Pancreas (tissue), 10 donors: ENCODE data around the gene RNU1-3. TPM values are rescaled to one million over a fixed set of nuclear protein-coding genes. Genes with fewer than 3 reads are reported as not detected.
A peak's percentile ranks its signal among the peaks of the same experiment; 100 is the strongest.
"Not testable (repeated sequence)": the region's sequence is repeated elsewhere in the genome, so short reads cannot be mapped to it uniquely, and the experiment has no call there.

ENCODE experiments used
- ATAC-seq, 4 donors: fragments of 200-7000 bp; cut with Tn5 transposase; one replicate each; pipeline versions ENCODE4 v1.8.0 to v1.9.1; 2020; ENCODE audit warnings: mild to moderate bottlenecking in 4 of 4, moderate library complexity in 4 of 4
- DNase-seq, 6 donors: peaks; one replicate each; pipeline ENCODE4 v3.0.0-alpha.2; 2020
- FAIRE-seq: peaks from 2 replicates; lab custom pipeline; 2012; peaks lifted over from hg19 to GRCh38; lab: Jason Lieb, UNC
- H3K27ac ChIP-seq, 4 donors: fragments of 200-600 bp; sonication (generic); 1 replicate in 3 of 4; 2 replicates in 1 of 4; pipeline versions ENCODE4 v1.5.0 to v1.8.0; 2020
- H3K27me3 ChIP-seq, 4 donors: fragments of 200-600 bp; one replicate each; pipeline ENCODE4 v1.8.0; 2021
- H3K36me3 ChIP-seq, 3 donors: fragments of 200-600 bp; sonication (generic) in 1 of 3; one replicate each; pipeline versions ENCODE4 v1.5.0 to v1.8.0; 2020 to 2021
- H3K4me1 ChIP-seq, 3 donors: fragments of 200-600 bp; one replicate each; pipeline ENCODE4 v1.8.0; 2021
- H3K4me3 ChIP-seq, 4 donors: fragments of 200-600 bp; sonication (generic) in 2 of 4; one replicate each; pipeline versions ENCODE4 v1.5.0 to v1.8.0; 2020 to 2021
- H3K9me3 ChIP-seq, 4 donors: fragments of 200-600 bp; one replicate each; pipeline ENCODE4 v1.8.0; 2021
- CTCF ChIP-seq, 4 donors: fragments of 200-600 bp; sonication (generic) in 3 of 4; IDR thresholded peaks; one replicate each; pipeline versions ENCODE4 v1.5.0 to v1.8.0; 2021; ENCODE audit warnings: antibody characterized with exemption in 4 of 4
- WGBS, 2 donors: extraction: QIAGEN DNeasy Blood & Tissue Kit; methylation state at CpG; one replicate each; pipeline ENCODE4 v1.1.7; 2013; 5-methylcytosine and 5-hydroxymethylcytosine counted together
- intact Hi-C, 3 donors: fragments of 100-400 bp; cut with DNase I; formaldehyde crosslinking; loops; one replicate each; pipeline versions ENCODE4 v1.11.1 to v1.14.2; 2022
- polyA plus RNA-seq, 2 donors: library from polyadenylated mRNA; stranded (reverse); fragments of 200-250 nt; gene quantifications; one replicate each; pipeline ENCODE4 v1.2.3, GENCODE V29; 2013
- total RNA-seq, 6 donors: library from RNA; stranded (reverse); fragmentation: NEBNext Ultra II Directional in 4 of 6; extraction: Animal tissue kit (Norgen Biotek cat#: 25700) in 4 of 6; gene quantifications; one replicate each; pipeline versions ENCODE4 v1.2.1 to v1.2.4, GENCODE V29; 2021 to 2023
- donor health status: healthy with polysubstance abuse.
- donor health status: DM: no; HTN: no; CAD: no; lungs with moderate emphysema.
- donor health status: DM: no; HTN: no; CAD: no.
- donor health status: control.
- donor health status: control.
- donor health status: Bipolar disorder and iron deficiency.
- donor health status: DM: yes; HTN: yes; CAD: no.
- donor health status: DM: no; HTN: no; CAD: no.
- donor health status: DM: no; HTN: no; CAD: no.
- donor health status: DM: yes; HTN: yes; CAD: no.

The RNU1-3 gene
- total and polyA plus RNA-seq, 8 donors, result 687 to 5,169 (median 2,340) TPM; not detected in 2

DNA sequence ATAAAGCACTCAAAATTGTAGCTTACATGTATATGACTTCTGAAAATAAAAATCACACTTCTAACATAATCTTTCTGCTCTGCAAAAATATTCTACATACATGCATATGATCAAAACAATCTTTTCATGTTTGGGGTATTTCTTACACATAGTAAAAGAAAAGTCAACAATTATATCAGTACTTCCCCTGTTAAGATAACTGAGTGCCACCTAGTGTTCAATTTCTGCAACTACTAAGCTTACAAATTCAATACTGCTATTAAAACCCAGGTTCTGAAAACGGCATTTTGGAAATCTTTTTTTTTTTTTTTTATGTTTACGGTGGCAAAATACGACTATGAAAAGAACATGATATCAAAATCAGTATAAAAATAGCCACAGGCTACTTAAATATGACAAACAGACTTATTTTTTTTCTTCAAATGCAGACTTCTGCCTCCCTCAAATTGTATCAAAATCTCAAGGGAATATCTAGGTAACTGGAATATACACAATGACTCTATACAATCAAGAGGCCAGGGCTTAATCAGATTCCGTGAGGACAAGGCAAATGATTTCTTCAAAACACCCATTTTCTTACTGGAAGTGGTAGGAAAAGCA lies 18.1 kb upstream of the RNU1-3 start:
- DNase-seq, H3K9me3 ChIP-seq, H3K4me1 ChIP-seq, H3K36me3 ChIP-seq, H3K27me3 ChIP-seq, H3K27ac ChIP-seq, intact Hi-C loops, H3K4me3 ChIP-seq: not testable (repeated sequence)
- peak; percentile 67 to 89 (median 84) for ATAC-seq
- peak in 1 of 4 donors; percentile 19 for TF ChIP-seq CTCF (IDR thresholded peaks at IDR 0.05)
- FAIRE-seq, result peak; percentile 91
- WGBS, 2 donors, result 0% methylated on average over 1 to 3 of the region's 4 CpGs

- H3K36me3 ChIP-seq, FAIRE-seq, intact Hi-C loops, H3K4me3 ChIP-seq, H3K27ac ChIP-seq, H3K4me1 ChIP-seq, DNase-seq, H3K9me3 ChIP-seq, H3K27me3 ChIP-seq: not testable (repeated sequence)
- ATAC-seq, result peak in 2 of 4 donors; percentile 54 to 55
- 5 to 18% methylated on average over 1 of the region's 2 CpGs for WGBS, 2 donors
Measured at GRCh38 chr1:16684152-16684551, 17.4 kb upstream of the RNU1-3 start.

DNA sequence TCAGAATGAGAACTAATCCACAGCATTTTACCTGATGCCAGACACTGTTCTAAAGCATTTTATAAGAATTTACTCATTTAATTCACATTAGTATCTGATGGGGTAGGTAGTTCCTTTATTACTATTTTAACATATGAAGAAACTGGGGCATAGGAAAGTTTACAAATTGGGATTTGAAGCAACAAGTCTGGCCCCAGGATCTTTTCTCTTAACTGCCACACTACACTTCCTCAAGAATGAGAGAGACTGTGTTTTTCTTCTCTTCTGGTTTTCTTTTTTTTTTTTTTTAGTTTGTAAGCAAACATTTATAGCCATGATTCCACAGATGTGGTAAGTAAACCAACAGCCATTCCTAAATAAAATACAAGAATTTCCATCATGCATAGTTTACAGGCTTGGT lies 16.1 kb upstream of the RNU1-3 start:
- DNase-seq, FAIRE-seq, H3K27me3 ChIP-seq, H3K27ac ChIP-seq, H3K4me3 ChIP-seq, ATAC-seq, H3K9me3 ChIP-seq, H3K36me3 ChIP-seq, intact Hi-C loops, H3K4me1 ChIP-seq: not testable (repeated sequence)

DNA sequence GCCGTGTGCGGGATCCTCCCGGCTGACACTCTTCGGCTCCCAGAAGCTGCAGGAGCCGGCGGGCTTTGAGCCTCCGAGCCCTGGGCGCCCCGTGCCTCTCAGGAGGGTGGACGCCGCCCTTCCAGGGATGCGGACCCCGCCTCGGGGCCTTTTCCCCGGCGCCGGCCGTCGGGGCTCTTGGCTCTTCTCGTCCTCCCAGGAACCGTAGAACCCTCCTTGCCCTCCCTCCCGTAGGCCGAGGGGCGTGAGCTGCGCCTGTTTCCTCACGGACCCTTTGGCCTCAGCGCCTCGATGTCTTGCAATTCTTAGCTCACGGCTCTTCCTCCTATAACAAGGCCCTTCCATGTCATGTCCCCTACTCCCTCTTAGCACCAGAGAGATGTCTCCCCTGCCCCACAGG lies 13.6 kb upstream of the RNU1-3 start:
- H3K9me3 ChIP-seq, H3K27me3 ChIP-seq, H3K36me3 ChIP-seq, intact Hi-C loops, ATAC-seq, FAIRE-seq, H3K27ac ChIP-seq, H3K4me1 ChIP-seq, H3K4me3 ChIP-seq: not testable (repeated sequence)
- peak in 2 of 6 donors; percentile 20 to 43 for DNase-seq
- 56 to 58% methylated on average over 14 to 18 of the region's 29 CpGs for WGBS, 2 donors

DNA sequence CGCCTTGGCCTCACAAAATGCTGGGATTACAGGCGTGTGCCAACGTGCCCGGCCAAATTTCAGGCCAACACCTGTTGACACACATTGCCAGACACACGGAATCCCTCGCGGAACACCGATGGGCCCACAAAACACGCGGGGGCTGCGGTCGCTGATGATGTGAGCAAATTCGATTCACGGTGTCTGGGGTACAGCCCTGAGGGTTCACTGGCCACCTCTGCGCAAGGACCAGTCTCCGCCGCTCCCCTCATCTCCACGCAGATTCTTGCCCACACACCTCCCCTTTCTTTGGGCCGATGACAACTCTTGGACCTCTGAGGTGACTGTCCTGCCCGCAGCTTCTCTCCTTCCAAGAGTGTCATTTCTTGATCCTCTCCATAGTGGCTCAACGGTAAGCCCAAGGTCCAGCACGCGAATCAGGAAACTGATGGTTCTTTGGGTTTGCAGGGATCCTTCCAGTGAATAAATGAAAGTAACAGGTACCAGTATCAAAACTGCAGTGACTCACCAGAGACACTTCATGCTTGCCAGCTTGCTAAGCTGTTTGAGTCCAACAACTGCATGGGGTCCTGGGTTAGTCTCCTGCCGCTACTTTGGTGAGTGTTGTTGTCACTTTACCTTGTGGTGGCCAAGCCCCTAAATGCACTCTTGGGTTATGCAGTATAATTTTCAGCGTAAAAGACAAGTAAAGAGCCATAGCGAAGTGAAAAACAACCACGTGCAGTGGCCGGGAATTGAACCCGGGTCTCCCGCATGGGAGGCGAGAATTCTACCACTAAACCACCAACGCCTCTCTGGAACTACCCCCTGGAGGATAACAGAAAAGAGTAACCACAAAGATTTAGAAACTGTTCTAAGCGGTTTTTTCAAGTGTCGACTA lies 11.0 kb upstream of the RNU1-3 start:
- Histone ChIP-seq H3K27me3 (no peaks in the 10 kb centered on the region), H3K9me3 (no peaks in the 10 kb centered on the region), H3K27ac (peak overlapping the region in 1 of 4 donors; percentile 56), H3K36me3 (no peaks in the 10 kb centered on the region), H3K4me3 (no peak overlapping the region), H3K4me1 (no peaks in the 10 kb centered on the region)
- intact Hi-C loops, result no loop called here
- ATAC-seq (peak; percentile 84 to 98 (median 90)), FAIRE-seq (no peak), DNase-seq (peak; percentile 33 to 61 (median 53))
- TF ChIP-seq CTCF (IDR thresholded peaks at IDR 0.05), result no peak
- WGBS, 2 donors, result 57 to 63% methylated on average over 34 of the region's 34 CpGs

- WGBS, 2 donors, result 84 to 89% methylated on average over 22 of the region's 22 CpGs
- H3K4me1 ChIP-seq, H3K4me3 ChIP-seq, H3K9me3 ChIP-seq, H3K27me3 ChIP-seq, FAIRE-seq, DNase-seq, H3K36me3 ChIP-seq, intact Hi-C loops, ATAC-seq, H3K27ac ChIP-seq: not testable (repeated sequence)
Measured at GRCh38 chr1:16676661-16677523, 10.1 kb upstream of the RNU1-3 start.

GRCh38 chr1:16675118-16675510 lies 8.4 kb upstream of the RNU1-3 start:
- peak overlapping the region in 1 of 4 donors; percentile 74 for H3K27ac ChIP-seq
- peak; percentile 39 for FAIRE-seq
- whole genome bisulfite sequencing, 2 donors, result no CpG with 5 or more reads among the region's 2 CpGs
- H3K4me3 ChIP-seq, H3K9me3 ChIP-seq, intact Hi-C loops, DNase-seq, H3K4me1 ChIP-seq, H3K27me3 ChIP-seq, H3K36me3 ChIP-seq, ATAC-seq: not testable (repeated sequence)

DNA sequence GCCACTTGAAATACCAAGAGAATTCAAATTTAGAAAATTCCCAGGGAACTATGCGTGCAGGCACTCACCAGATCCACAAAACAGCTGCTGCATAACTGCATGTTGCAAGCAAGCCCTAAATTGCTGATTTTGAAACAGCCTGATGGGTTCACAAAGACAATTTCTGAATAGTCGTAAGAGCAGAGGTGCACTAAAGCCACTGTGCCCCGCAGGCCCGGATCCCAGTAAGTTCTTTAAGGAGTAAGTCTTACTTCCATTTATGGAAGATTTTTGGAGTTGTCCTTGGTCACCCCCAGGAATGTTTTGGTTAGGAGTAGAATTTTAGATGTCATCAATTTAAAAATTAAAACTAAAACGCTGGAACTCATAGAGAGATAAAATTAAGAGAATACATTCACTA lies 7.2 kb upstream of the RNU1-3 start:
- DNase-seq, H3K9me3 ChIP-seq, ATAC-seq, H3K27ac ChIP-seq, FAIRE-seq, H3K36me3 ChIP-seq, H3K4me1 ChIP-seq, H3K27me3 ChIP-seq, intact Hi-C loops, H3K4me3 ChIP-seq: not testable (repeated sequence)
- WGBS, 2 donors, result 49 to 55% methylated on average over 4 of the region's 5 CpGs

GRCh38 chr1:16665836-16666235 lies 912 bp downstream of the RNU1-3 start:
- no CpG with 5 or more reads among the region's 11 CpGs for WGBS, 2 donors
- H3K27me3 ChIP-seq, H3K9me3 ChIP-seq, H3K4me3 ChIP-seq, DNase-seq, H3K4me1 ChIP-seq, H3K36me3 ChIP-seq, H3K27ac ChIP-seq, intact Hi-C loops, FAIRE-seq, ATAC-seq: not testable (repeated sequence)
